ENCODE data around the gene SERPINE1.

GRCh38 chr7:101140339-101140699 lies 13.4 kb downstream of the SERPINE1 start:
- TF ChIP-seq EZH2phosphoT487 (IDR thresholded peaks at IDR 0.05; ENCODE audit: insufficient read depth, low read depth) = no peak
- TF ChIP-seq EZH2 (IDR thresholded peaks at IDR 0.05; ENCODE audit: insufficient read depth, poor library complexity, severe bottlenecking) = no peak
